HG03442 (cell line): ENCODE data around the gene RUNX1.

Source experiments
- ATAC-seq: cut with Tn5 transposase; IDR thresholded peaks from one replicate; pipeline ENCODE4 v1.9.1; 2021; ENCODE audit warnings: mild to moderate bottlenecking, moderate library complexity; ENCODE audit not compliant: unreplicated experiment

Gene RUNX1

GRCh38 chr21:34836103-34836932 lies 212.8 kb downstream of the RUNX1 start:
- ATAC-seq: no peak

GRCh38 chr21:34835526-34835925 lies 213.6 kb downstream of the RUNX1 start:
- no peak for ATAC-seq

GRCh38 chr21:34834852-34835501 lies 214.1 kb downstream of the RUNX1 start:
- ATAC-seq: no peak

- ATAC-seq: no peak
Measured at GRCh38 chr21:34834290-34834689, 214.8 kb downstream of the RUNX1 start.

- no peak for ATAC-seq
Measured at GRCh38 chr21:34833465-34833864, 215.6 kb downstream of the RUNX1 start.

- no peak for ATAC-seq
Measured at GRCh38 chr21:34830386-34831170, 218.5 kb downstream of the RUNX1 start.

- ATAC-seq: no peak
Measured at GRCh38 chr21:34827445-34828235, 221.5 kb downstream of the RUNX1 start.

- ATAC-seq: no peak
Measured at GRCh38 chr21:34826836-34827235, 222.3 kb downstream of the RUNX1 start.

- no peak for ATAC-seq
Measured at GRCh38 chr21:34825948-34826548, 223.1 kb downstream of the RUNX1 start.

- ATAC-seq: no peak
Measured at GRCh38 chr21:34825101-34825500, 224.0 kb downstream of the RUNX1 start.

GRCh38 chr21:34824314-34824713 lies 224.8 kb downstream of the RUNX1 start:
- no peak for ATAC-seq

- ATAC-seq: no peak
Measured at GRCh38 chr21:34822942-34823341, 226.2 kb downstream of the RUNX1 start.

GRCh38 chr21:34822168-34822567 lies 226.9 kb downstream of the RUNX1 start:
- ATAC-seq: no peak

GRCh38 chr21:34821717-34822116 lies 227.4 kb downstream of the RUNX1 start:
- ATAC-seq: no peak

GRCh38 chr21:34820051-34820450 lies 229.1 kb downstream of the RUNX1 start:
- no peak for ATAC-seq

- no peak for ATAC-seq
Measured at GRCh38 chr21:34819357-34819999, 229.6 kb downstream of the RUNX1 start.

- ATAC-seq: no peak
Measured at GRCh38 chr21:34818662-34819158, 230.4 kb downstream of the RUNX1 start.

- ATAC-seq: no peak
Measured at GRCh38 chr21:34817821-34818661, 231.1 kb downstream of the RUNX1 start.
